Pons (tissue), 1 donor: ENCODE results near the gene ZNRF3.
"Not testable (repeated sequence)": the region's sequence is repeated elsewhere in the genome, so short reads cannot be mapped to it uniquely, and the experiment has no call there.

Experiments
- DNase-seq: peaks from one replicate; pipeline ENCODE4 v3.0.0-alpha.2; 2016; ENCODE audit warnings: low spot score

ZNRF3 gene

GRCh38 chr22:28882878-28883656, at the start of gene ZNRF3:
ZNRF3 (plus strand) TSS chr22:28883572; CDS start chr22:28883767, 195 bp downstream.
- peak; percentile 91 for DNase-seq

GRCh38 chr22:28835630-28836189, 47.7 kb upstream of the ZNRF3 start:
- DNase-seq, result no peak

GRCh38 chr22:28837640-28838039, 45.7 kb upstream of the ZNRF3 start:
- DNase-seq, result no peak

DNA sequence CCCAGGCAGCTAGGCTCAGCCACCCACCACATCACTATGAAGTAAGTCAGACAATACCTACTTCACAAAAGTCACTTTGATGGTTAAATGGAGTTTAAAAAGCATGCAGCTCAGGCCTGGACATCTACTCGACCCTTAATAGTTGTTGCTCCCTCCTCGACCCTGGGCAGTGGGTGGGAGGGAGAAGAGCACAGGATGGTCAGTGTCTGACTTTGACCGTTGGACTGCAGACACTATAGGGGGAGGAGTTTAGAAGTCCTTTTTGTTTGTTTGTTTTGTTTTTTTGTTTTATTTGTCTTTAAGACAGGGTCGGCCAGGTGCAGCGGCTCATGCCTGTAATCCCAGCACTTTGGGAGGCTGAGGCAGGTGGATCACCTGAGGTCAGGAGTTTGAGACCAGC, 44.4 kb upstream of the ZNRF3 start:
- DNase-seq, result no peak

DNA sequence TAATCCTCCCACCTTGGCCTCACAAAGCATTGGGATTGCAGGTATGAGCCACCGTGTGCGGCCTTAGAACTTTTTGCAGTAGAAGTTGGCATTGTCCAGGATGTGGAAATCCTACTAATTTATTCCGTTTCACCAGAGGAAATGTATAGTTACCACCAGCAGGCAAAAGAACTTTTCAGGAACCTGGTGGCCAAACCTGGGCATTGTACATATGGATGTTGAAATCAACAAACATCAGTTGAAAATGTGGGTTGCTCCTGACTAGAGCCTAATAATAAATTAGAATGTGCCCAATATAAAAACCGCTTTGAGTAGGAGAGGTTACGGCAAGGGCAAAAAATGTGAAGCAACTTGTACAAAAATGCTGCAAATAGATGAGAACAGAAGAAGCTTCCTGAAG, 42.3 kb upstream of the ZNRF3 start:
- DNase-seq, result no peak

- DNase-seq, result no peak
These were observed 39.7 kb upstream of the ZNRF3 start for GRCh38 chr22:28843633-28844032.

- not testable (repeated sequence) for DNase-seq
These were observed 39.1 kb upstream of the ZNRF3 start for GRCh38 chr22:28844277-28844676.

GRCh38 chr22:28846994-28847393, 36.4 kb upstream of the ZNRF3 start:
- DNase-seq, result no peak

GRCh38 chr22:28855355-28856094, 27.8 kb upstream of the ZNRF3 start:
- peak; percentile 71 for DNase-seq

DNA sequence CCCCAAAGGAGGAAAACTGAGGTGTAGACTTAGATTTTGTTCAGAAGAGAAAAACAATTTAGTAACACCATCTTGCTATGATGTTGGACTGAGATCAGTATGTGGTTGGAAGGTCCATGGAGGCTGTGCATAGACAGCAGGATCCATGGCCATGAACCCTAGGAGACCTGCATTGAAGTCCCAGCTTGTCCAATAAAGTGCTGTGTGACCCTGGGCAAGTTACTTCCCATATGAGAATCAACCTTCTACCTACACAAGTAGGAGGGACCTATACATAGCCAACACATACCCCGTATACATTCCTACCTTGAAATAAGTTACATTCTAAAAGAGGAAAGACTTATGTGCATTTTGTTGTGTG, 27.3 kb upstream of the ZNRF3 start:
- DNase-seq, result no peak

GRCh38 chr22:28857288-28857687, 26.1 kb upstream of the ZNRF3 start:
- no peak for DNase-seq

- no peak for DNase-seq
These were observed 18.3 kb upstream of the ZNRF3 start for GRCh38 chr22:28864878-28865596.

- DNase-seq, result no peak
These were observed 16.2 kb upstream of the ZNRF3 start for GRCh38 chr22:28867191-28867590.

DNA sequence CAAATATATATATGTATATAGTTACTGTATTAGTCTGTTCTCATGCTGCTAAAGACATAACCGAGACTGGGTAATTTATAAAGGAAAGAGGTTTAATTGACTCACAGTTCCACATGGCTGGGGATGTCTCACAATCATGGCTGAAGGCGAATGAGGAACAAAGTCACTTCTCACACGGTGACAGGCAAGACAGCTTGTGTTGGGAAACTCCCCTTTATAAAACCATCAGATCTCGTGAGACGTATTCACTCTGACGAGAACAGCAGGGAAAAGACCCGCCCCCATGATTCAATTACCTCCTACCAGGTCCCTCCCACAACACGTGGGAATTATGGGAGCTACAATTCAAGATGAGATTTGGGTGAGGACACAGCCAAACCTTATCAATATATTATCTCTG, 15.0 kb upstream of the ZNRF3 start:
- not testable (repeated sequence) for DNase-seq

- DNase-seq, result no peak
These were observed 13.6 kb upstream of the ZNRF3 start for GRCh38 chr22:28869736-28870135.

GRCh38 chr22:28873183-28873963, 10.0 kb upstream of the ZNRF3 start:
- DNase-seq, result no peak

GRCh38 chr22:28874061-28874460, 9.3 kb upstream of the ZNRF3 start:
- no peak for DNase-seq

GRCh38 chr22:28874811-28875320, 8.5 kb upstream of the ZNRF3 start:
- DNase-seq, result no peak

GRCh38 chr22:28882545-28882877, 861 bp upstream of the ZNRF3 start:
- peak; percentile 26 for DNase-seq

- no peak for DNase-seq
These were observed 215 bp downstream of the ZNRF3 start for GRCh38 chr22:28883657-28883916.

- DNase-seq, result no peak
These were observed 760 bp downstream of the ZNRF3 start for GRCh38 chr22:28883917-28884746.
